Upper lobe of right lung (tissue), 1 donor: ENCODE measurements around the gene HIF1A. TPM values are rescaled to one million over a fixed set of nuclear protein-coding genes. Genes with fewer than 3 reads are reported as not detected.

Experiments
- ATAC-seq: fragments of 200-7000 bp; cut with Tn5 transposase; one replicate; pipeline ENCODE4 v1.9.1; 2020; ENCODE audit warnings: mild to moderate bottlenecking, moderate library complexity
- DNase-seq: peaks from one replicate; pipeline ENCODE4 v3.0.0-alpha.2; 2020
- H3K27ac ChIP-seq: fragments of 200-600 bp; one replicate; pipeline ENCODE4 v1.8.0; 2022
- H3K27me3 ChIP-seq: fragments of 200-600 bp; one replicate; pipeline ENCODE4 v1.8.0; 2022; ENCODE audit warnings: mild to moderate bottlenecking
- H3K36me3 ChIP-seq: fragments of 200-600 bp; one replicate; pipeline ENCODE4 v1.8.0; 2022
- H3K4me1 ChIP-seq: fragments of 200-600 bp; one replicate; pipeline ENCODE4 v1.8.0; 2022
- H3K4me3 ChIP-seq: fragments of 200-600 bp; one replicate; pipeline ENCODE4 v1.8.0; 2022; ENCODE audit warnings: mild to moderate bottlenecking
- H3K9me3 ChIP-seq: fragments of 200-600 bp; one replicate; pipeline ENCODE4 v1.8.0; 2022
- CTCF ChIP-seq: fragments of 200-600 bp; IDR thresholded peaks from one replicate; pipeline ENCODE4 v1.8.0; 2022; ENCODE audit warnings: antibody characterized with exemption
- intact Hi-C: fragments of 100-400 bp; cut with DNase I; formaldehyde crosslinking; loops from one replicate; pipeline ENCODE4 v1.11.0; 2022
- total RNA-seq: library from RNA; stranded (reverse); fragmentation: NEBNext Ultra II Directional; extraction: Animal tissue kit (Norgen Biotek cat#: 25700); gene quantifications from one replicate; pipeline ENCODE4 v1.2.1, GENCODE V29; 2021
- donor health status: DM: no; HTN: yes; CAD: no; lungs with severe emphysema.

Gene HIF1A
- total RNA-seq, 1 donor from 2014 or later, result 108 TPM

- H3K9me3 ChIP-seq, result no peaks in the 10 kb centered on the region
- no peaks in the 10 kb centered on the region for H3K27me3 ChIP-seq
- H3K4me1 ChIP-seq, result peaks cover 54% of the 10 kb centered on the region
- H3K27ac ChIP-seq, result no peak overlapping the region
- ATAC-seq, result no peak
- no peak for TF ChIP-seq CTCF
- H3K36me3 ChIP-seq, result no peaks in the 10 kb centered on the region
- no peak for DNase-seq
- H3K4me3 ChIP-seq, result no peak overlapping the region
- intact Hi-C loops, result no loop called here
These were observed 15.8 kb downstream of the HIF1A start for GRCh38 chr14:61710853-61711817.

DNA sequence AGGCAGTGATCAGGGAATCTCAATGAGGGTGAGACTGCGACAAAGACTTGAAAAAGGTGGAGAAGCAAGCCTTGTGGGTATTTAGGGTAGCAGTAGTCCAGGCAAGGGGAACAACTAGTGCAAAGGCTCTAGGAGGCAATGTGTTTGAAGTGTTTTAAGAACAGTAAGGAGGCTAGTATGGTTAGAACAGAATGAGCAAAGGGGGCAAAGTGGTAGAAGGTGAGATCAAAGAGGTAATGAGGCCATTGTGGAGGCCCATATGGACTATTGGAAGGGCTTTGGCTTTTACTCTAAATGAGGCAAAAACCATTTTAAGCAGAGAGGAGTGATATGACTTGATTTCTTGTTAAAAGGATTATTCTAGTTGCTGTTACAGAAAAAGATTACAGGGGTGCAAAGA, 16.8 kb downstream of the HIF1A start:
- intact Hi-C loops, result no loop called here
- no peak for ATAC-seq
- Histone ChIP-seq H3K4me1 (peaks cover 59% of the 10 kb centered on the region), H3K9me3 (no peaks in the 10 kb centered on the region), H3K36me3 (no peaks in the 10 kb centered on the region), H3K4me3 (no peak overlapping the region), H3K27ac (no peak overlapping the region), H3K27me3 (no peaks in the 10 kb centered on the region)
- DNase-seq, result no peak
- TF ChIP-seq CTCF, result no peak

DNA sequence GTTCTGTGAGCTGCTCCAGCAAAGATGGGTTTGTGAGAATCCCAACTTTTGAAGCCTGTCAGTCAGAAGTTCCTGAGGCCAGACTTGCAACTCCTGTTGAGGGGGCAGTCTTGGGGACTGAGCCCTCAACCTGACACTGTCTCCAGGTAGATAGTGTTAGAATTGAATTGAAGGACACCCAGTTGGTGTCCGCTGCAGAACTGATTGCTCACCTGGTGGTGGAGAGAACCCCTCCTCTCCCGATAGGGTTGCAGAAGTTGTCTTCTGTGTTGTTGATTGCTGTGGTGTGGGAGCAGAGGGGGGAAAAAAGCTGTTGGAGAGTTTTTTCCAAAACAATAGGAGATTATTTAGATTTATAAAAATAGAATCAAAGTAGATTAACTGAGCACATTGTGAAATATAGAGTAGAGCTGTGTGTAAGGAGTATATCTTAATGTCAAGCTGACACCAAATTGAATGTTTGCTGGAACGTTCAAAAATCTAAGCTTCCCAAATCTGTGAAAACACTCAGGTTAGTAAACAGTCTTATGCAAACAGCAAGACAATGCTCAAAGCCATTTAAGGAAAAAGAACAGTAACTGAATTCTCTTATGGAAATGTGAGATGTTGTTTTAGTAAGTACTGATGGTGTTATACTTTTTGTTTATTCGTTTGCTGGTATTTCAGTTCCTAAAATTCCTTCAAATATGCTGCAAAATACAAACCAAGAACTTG, 18.6 kb downstream of the HIF1A start:
- Histone ChIP-seq H3K4me1 (peaks cover 73% of the 10 kb centered on the region), H3K27me3 (no peaks in the 10 kb centered on the region), H3K9me3 (no peaks in the 10 kb centered on the region), H3K4me3 (no peak overlapping the region), H3K36me3 (no peaks in the 10 kb centered on the region), H3K27ac (no peak overlapping the region)
- no peak for ATAC-seq
- intact Hi-C loops, result no loop called here
- no peak for TF ChIP-seq CTCF
- no peak for DNase-seq

DNA sequence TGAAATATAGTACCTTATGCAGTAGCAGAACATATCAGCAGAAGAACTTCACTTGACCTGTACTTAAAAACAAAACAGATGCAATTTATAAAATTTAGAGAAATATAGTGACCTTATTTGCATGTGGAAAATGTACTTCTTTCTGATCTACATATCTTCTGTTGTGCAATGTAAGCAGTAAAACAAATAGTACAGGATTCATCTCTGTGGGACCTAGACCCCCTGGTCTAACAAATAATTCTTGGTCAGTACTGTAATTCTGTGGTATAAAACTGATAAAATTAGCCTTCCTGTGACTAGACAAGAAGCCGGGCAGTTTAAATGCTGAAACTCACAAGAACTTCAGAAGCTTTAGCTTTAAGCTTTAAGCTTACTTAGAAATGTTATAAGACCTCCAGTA, 21.6 kb downstream of the HIF1A start:
- intact Hi-C loops, result no loop called here
- Histone ChIP-seq H3K9me3 (no peaks in the 10 kb centered on the region), H3K4me1 (peaks cover 66% of the 10 kb centered on the region), H3K4me3 (no peak overlapping the region), H3K27ac (no peak overlapping the region), H3K27me3 (no peaks in the 10 kb centered on the region), H3K36me3 (peaks cover 9% of the 10 kb centered on the region)
- ATAC-seq, result no peak
- TF ChIP-seq CTCF, result no peak
- no peak for DNase-seq

DNA sequence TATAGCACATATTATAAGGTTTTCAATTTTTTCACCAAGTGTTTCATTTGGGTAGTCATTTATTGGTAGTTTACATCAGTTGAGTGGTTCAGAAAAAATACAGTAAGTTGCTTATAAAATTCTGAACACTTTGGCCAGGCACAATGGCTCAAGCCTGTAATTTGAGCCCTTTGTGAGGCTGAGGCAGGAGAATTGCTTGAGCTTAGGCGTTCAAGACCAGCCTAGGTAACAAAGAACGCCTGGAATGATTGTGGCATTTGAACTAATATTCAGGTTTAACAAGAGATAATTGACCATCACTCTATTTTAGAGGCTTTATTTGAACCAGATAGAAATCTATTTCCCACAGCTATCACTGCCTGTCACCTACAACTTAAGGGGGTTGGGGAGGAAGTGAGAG, 22.7 kb downstream of the HIF1A start:
- no peaks in the 10 kb centered on the region for H3K27me3 ChIP-seq
- no peak for ATAC-seq
- H3K36me3 ChIP-seq, result peaks cover 20% of the 10 kb centered on the region
- intact Hi-C loops, result no loop called here
- peaks cover 55% of the 10 kb centered on the region for H3K4me1 ChIP-seq
- H3K9me3 ChIP-seq, result no peaks in the 10 kb centered on the region
- no peak for DNase-seq
- no peak overlapping the region for H3K4me3 ChIP-seq
- no peak for TF ChIP-seq CTCF
- no peak overlapping the region for H3K27ac ChIP-seq
